ENCODE results near the gene BAG3. TPM values are rescaled to one million over a fixed set of nuclear protein-coding genes. Genes with fewer than 3 reads are reported as not detected.
A peak's percentile ranks its signal among the peaks of the same experiment; 100 is the strongest.

BAG3 gene
- total and polyA plus RNA-seq, 9 of the 15 experiments (the other 6 are each of a cell fraction or from before 2014, with no cell fraction given): 2.6 to 27.4 (median 7.2) TPM

GRCh38 chr10:119725517-119725827, 74.3 kb downstream of the BAG3 start (continued):
- TF ChIP-seq PATZ1 (CRISPR knock-in tag; IDR thresholded peaks at IDR 0.05; ENCODE audit: borderline replicate concordance) (no peak), SRF (CRISPR knock-in tag; IDR thresholded peaks at IDR 0.05) (no peak), ZC3H11A (IDR thresholded peaks at IDR 0.05; ENCODE audit: low read depth, low read length) (no peak), ZNF699 (CRISPR knock-in tag; IDR thresholded peaks at IDR 0.05; ENCODE audit: insufficient replicate concordance) (no peak), THAP12 (CRISPR knock-in tag; IDR thresholded peaks at IDR 0.05) (no peak), VEZF1 (CRISPR knock-in tag; IDR thresholded peaks at IDR 0.05) (no peak; the same call in 1 of the 2 replicates), TOE1 (IDR thresholded peaks at IDR 0.05; ENCODE audit: borderline replicate concordance) (0 out of 2 replicates have a peak, but pooled peaks have one; percentile 48), TOE1 (CRISPR knock-in tag; IDR thresholded peaks at IDR 0.05; ENCODE audit: borderline replicate concordance, low read depth) (no peak), CEBPB (tag; IDR thresholded peaks at IDR 0.05) (no peak), ARID1B (IDR thresholded peaks at IDR 0.05) (no peak), ZNF77 (CRISPR knock-in tag; IDR thresholded peaks at IDR 0.05) (0 out of 2 replicates have a peak, but pooled peaks have one; percentile 61), POLR3G (IDR thresholded peaks at IDR 0.05; ENCODE audit: extremely low read depth, insufficient read length, insufficient replicate concordance) (no peak), NRF1 (conservative IDR thresholded peaks at IDR 0.05 in 1 of 2, IDR thresholded peaks at IDR 0.05 in 1 of 2) (peak; percentile 57 to 68), ZNF316 (IDR thresholded peaks at IDR 0.05) (no peak), E2F4 (CRISPR knock-in tag; IDR thresholded peaks at IDR 0.05; ENCODE audit: low read depth) (no peak), DEAF1 (CRISPR knock-in tag; IDR thresholded peaks at IDR 0.05) (0 out of 2 replicates have a peak, but pooled peaks have one; percentile 3), YY1 (IDR thresholded peaks at IDR 0.05; ENCODE audit: borderline replicate concordance in 1 of 3, control insufficient read depth in 1 of 3, extremely low read depth in 1 of 3, insufficient read depth in 3 of 3, insufficient read length in 1 of 3, insufficient replicate concordance in 2 of 3, low read depth in 1 of 3, low read length in 2 of 3) (peak in 1 of 3 experiments; percentile 37), MAX (CRISPR knock-in tag; IDR thresholded peaks at IDR 0.05) (0 out of 2 replicates have a peak, but pooled peaks have one; percentile 34), ZFX (CRISPR knock-in tag; IDR thresholded peaks at IDR 0.05) (peak; percentile 97)
